Panc1 (cell line): Measurements from ENCODE around the gene ATP4A. TPM values are rescaled to one million over a fixed set of nuclear protein-coding genes. Genes with fewer than 3 reads are reported as not detected.
"Not testable (repeated sequence)": the region's sequence is repeated elsewhere in the genome, so short reads cannot be mapped to it uniquely, and the experiment has no call there.

ENCODE experiments used
- ATAC-seq: fragments of 200-7000 bp; cut with Tn5 transposase; 2 replicates; pipeline ENCODE4 v1.9.1; 2020; ENCODE audit warnings: mild to moderate bottlenecking, moderate library complexity
- BruUV-seq: library from RNA; stranded (reverse); fragments of 400-500 nt; replicated peaks from 2 replicates; lab custom pipeline; 2021; lab: Mats Ljungman, UMichigan
- CTCF ChIA-PET: fragments of 300-600 bp; sonication (Branson Sonifier 250); formaldehyde crosslinking; loops from one replicate; lab custom pipeline; 2022; ENCODE audit warnings: antibody characterized with exemption; lab: Charles Lee
- POLR2A ChIA-PET: fragments of 300-600 bp; sonication (Branson Sonifier 250); formaldehyde crosslinking; loops from one replicate; lab custom pipeline; 2022; ENCODE audit warnings: antibody characterized with exemption; lab: Charles Lee
- DNase-seq: peaks from one replicate; pipeline ENCODE4 v3.0.0-alpha.2; 2010; ENCODE audit warnings: low read depth, low spot score
- H3K27ac ChIP-seq: 2 replicates; pipeline ENCODE4 v1.5.1; 2011; ENCODE audit warnings: mild to moderate bottlenecking, low read length, inconsistent platforms
- H3K27me3 ChIP-seq: fragments of 200-500 bp; sonication (Bioruptor generic); 2 replicates; pipeline ENCODE4 v1.6.0; 2014; ENCODE audit warnings: low read length, inconsistent platforms; ENCODE audit not compliant: control insufficient read depth, insufficient read depth
- H3K36me3 ChIP-seq: fragments of 200-500 bp; sonication (Bioruptor generic); 2 replicates; pipeline ENCODE4 v1.5.1; 2014; ENCODE audit warnings: inconsistent platforms, mild to moderate bottlenecking, low read length, moderate library complexity; ENCODE audit not compliant: control insufficient read depth, insufficient read depth
- H3K4me1 ChIP-seq: 2 replicates; pipeline ENCODE4 v1.5.1; 2011; ENCODE audit warnings: inconsistent platforms, mild to moderate bottlenecking, low read length, moderate library complexity; ENCODE audit not compliant: control insufficient read depth, insufficient read depth
- H3K4me3 ChIP-seq, 2 experiments: 2 replicates each; pipeline ENCODE4 v1.5.1; 2011 to 2012; ENCODE audit warnings: low read depth in 2 of 2, low read length in 2 of 2, mild to moderate bottlenecking in 2 of 2, inconsistent platforms in 1 of 2, moderate library complexity in 1 of 2
- H3K9me3 ChIP-seq: fragments of 200-500 bp; sonication (Bioruptor generic); 2 replicates; pipeline ENCODE4 v1.5.1; 2014; ENCODE audit warnings: low read depth, mild to moderate bottlenecking, inconsistent platforms, low read length, moderate library complexity; ENCODE audit not compliant: control insufficient read depth, insufficient read depth
- POLR2AphosphoS5 ChIP-seq: IDR thresholded peaks from 2 replicates; pipeline ENCODE4 v1.6.1; 2012; ENCODE audit warnings: mild to moderate bottlenecking, low read depth, low read length, moderate library complexity
- SIN3A ChIP-seq: IDR thresholded peaks from 2 replicates; pipeline ENCODE4 v1.6.1; 2012; ENCODE audit warnings: low read depth, mild to moderate bottlenecking, low read length, moderate library complexity, borderline replicate concordance; ENCODE audit not compliant: insufficient read depth
- TCF7L2 ChIP-seq: IDR thresholded peaks from 2 replicates; pipeline ENCODE4 v1.6.1; 2011; ENCODE audit warnings: mild to moderate bottlenecking, low read depth, low read length, inconsistent platforms
- in situ Hi-C: cut with HindIII; loops from 2 replicates; pipeline ENCODE4 v1.10.0; 2016; ENCODE audit warnings: low sequenced_read_pairs, low pct_unique_long_range_greater_than_20kb
- intact Hi-C: fragments of 100-400 bp; cut with micrococcal nuclease; formaldehyde crosslinking; loops from one replicate; pipeline ENCODE4 v1.10.0; 2022; ENCODE audit not compliant: unreplicated experiment
- total RNA-seq: library from RNA; stranded (reverse); gene quantifications from one replicate; pipeline ENCODE4 v1.2.1, GENCODE V29; 2021; ENCODE audit not compliant: unreplicated experiment
- TF ChIP-seq, protein P1 (sequence below), 2 experiments: IDR thresholded peaks; 2 replicates each; pipeline ENCODE4 v1.6.1; 2011 to 2012; ENCODE audit warnings: low read depth in 2 of 2, control low read depth in 1 of 2, low read length in 1 of 2, mild to moderate bottlenecking in 1 of 2, moderate library complexity in 1 of 2; ENCODE audit not compliant: insufficient read depth in 1 of 2
- TF ChIP-seq, protein P2 (sequence below): fragments of 450-650 bp; IDR thresholded peaks from 2 replicates; pipeline ENCODE4 v1.5.1; 2017; ENCODE audit warnings: mild to moderate bottlenecking

ATP4A gene
- total RNA-seq, 1 experiment from 2014 or later = not detected

DNA sequence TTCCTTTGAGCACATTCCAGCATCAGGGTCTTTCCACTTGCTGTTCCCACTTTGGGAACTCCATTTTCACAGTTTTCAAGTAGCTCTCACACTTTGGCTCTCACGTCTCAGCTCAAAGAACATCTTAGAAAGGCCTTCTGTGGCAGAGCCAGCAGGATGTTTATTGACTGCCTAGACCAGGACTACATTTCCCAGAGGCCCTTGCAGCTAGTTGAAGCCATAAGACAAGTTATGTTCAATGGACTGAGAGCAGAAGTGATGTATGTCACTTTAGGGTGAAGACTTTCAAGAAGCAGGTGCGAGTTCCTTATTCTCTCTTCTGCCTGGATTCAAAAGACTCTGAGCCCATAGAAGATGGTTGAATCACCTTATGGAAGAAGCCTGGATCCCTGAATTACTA is 44.8 kb upstream of the ATP4A start:
- POLR2A ChIA-PET = interaction anchor here (0.5 kb wide), 1 partner anchor 45 kb away, joined by 3 read pairs; the partner anchor contains the start of gene ATP4A
- ATAC-seq = no peak
- BruUV-seq = no TSS peak
- no peaks in the 10 kb centered on the region for H3K27me3 ChIP-seq
- DNase-seq = no peak
- in situ Hi-C loops = no loop called here
- TF ChIP-seq SIN3A = no peak
- TF ChIP-seq POLR2AphosphoS5 = no peak
- TF ChIP-seq, protein P1, sequence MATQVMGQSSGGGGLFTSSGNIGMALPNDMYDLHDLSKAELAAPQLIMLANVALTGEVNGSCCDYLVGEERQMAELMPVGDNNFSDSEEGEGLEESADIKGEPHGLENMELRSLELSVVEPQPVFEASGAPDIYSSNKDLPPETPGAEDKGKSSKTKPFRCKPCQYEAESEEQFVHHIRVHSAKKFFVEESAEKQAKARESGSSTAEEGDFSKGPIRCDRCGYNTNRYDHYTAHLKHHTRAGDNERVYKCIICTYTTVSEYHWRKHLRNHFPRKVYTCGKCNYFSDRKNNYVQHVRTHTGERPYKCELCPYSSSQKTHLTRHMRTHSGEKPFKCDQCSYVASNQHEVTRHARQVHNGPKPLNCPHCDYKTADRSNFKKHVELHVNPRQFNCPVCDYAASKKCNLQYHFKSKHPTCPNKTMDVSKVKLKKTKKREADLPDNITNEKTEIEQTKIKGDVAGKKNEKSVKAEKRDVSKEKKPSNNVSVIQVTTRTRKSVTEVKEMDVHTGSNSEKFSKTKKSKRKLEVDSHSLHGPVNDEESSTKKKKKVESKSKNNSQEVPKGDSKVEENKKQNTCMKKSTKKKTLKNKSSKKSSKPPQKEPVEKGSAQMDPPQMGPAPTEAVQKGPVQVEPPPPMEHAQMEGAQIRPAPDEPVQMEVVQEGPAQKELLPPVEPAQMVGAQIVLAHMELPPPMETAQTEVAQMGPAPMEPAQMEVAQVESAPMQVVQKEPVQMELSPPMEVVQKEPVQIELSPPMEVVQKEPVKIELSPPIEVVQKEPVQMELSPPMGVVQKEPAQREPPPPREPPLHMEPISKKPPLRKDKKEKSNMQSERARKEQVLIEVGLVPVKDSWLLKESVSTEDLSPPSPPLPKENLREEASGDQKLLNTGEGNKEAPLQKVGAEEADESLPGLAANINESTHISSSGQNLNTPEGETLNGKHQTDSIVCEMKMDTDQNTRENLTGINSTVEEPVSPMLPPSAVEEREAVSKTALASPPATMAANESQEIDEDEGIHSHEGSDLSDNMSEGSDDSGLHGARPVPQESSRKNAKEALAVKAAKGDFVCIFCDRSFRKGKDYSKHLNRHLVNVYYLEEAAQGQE (IDR thresholded peaks at IDR 0.05; ENCODE audit: insufficient read depth in 1 of 2, low read depth in 2 of 2, low read length in 1 of 2) = no peak
- TF ChIP-seq, protein P2, sequence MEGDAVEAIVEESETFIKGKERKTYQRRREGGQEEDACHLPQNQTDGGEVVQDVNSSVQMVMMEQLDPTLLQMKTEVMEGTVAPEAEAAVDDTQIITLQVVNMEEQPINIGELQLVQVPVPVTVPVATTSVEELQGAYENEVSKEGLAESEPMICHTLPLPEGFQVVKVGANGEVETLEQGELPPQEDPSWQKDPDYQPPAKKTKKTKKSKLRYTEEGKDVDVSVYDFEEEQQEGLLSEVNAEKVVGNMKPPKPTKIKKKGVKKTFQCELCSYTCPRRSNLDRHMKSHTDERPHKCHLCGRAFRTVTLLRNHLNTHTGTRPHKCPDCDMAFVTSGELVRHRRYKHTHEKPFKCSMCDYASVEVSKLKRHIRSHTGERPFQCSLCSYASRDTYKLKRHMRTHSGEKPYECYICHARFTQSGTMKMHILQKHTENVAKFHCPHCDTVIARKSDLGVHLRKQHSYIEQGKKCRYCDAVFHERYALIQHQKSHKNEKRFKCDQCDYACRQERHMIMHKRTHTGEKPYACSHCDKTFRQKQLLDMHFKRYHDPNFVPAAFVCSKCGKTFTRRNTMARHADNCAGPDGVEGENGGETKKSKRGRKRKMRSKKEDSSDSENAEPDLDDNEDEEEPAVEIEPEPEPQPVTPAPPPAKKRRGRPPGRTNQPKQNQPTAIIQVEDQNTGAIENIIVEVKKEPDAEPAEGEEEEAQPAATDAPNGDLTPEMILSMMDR = no peak
- TF ChIP-seq TCF7L2 = no peak
- H3K27ac ChIP-seq = no peak overlapping the region
- H3K9me3 ChIP-seq = no peaks in the 10 kb centered on the region; the same call in 1 of the 2 replicates
- no peaks in the 10 kb centered on the region for H3K4me1 ChIP-seq
- CTCF ChIA-PET = interaction anchor here (0.5 kb wide), 1 partner anchor 14 kb away, joined by 4 read pairs; no protein-coding TSS in a partner anchor
- intact Hi-C loops = no loop called here
- H3K4me3 ChIP-seq = no peak overlapping the region
- H3K36me3 ChIP-seq = no peaks in the 10 kb centered on the region

GRCh38 chr19:35607661-35608060 is 44.2 kb upstream of the ATP4A start:
- H3K36me3 ChIP-seq = no peaks in the 10 kb centered on the region
- H3K9me3 ChIP-seq = no peaks in the 10 kb centered on the region; the same call in 1 of the 2 replicates
- no peak overlapping the region for H3K27ac ChIP-seq
- H3K4me1 ChIP-seq = no peaks in the 10 kb centered on the region
- H3K4me3 ChIP-seq = no peak overlapping the region
- no TSS peak for BruUV-seq
- intact Hi-C loops = no loop called here
- ChIA-PET CTCF (interaction anchor here (0.5 kb wide), 1 partner anchor 13 kb away, joined by 4 read pairs; no protein-coding TSS in a partner anchor), POLR2A (interaction anchor here (0.5 kb wide), 1 partner anchor 44 kb away, joined by 3 read pairs; the partner anchor contains the start of gene ATP4A)
- H3K27me3 ChIP-seq = no peaks in the 10 kb centered on the region
- in situ Hi-C loops = no loop called here
- no peak for ATAC-seq
- DNase-seq = no peak
- TF ChIP-seq SIN3A = no peak
- TF ChIP-seq, protein P1 (IDR thresholded peaks at IDR 0.05; ENCODE audit: insufficient read depth in 1 of 2, low read depth in 2 of 2, low read length in 1 of 2) = no peak
- TF ChIP-seq, protein P2 = no peak
- TF ChIP-seq POLR2AphosphoS5 = no peak
- no peak for TF ChIP-seq TCF7L2

- H3K36me3 ChIP-seq, H3K9me3 ChIP-seq, H3K4me1 ChIP-seq, CTCF ChIA-PET, POLR2A ChIA-PET, DNase-seq, in situ Hi-C loops, intact Hi-C loops, H3K27me3 ChIP-seq, ATAC-seq, H3K27ac ChIP-seq, H3K4me3 ChIP-seq, BruUV-seq: not testable (repeated sequence)
These were observed 43.7 kb upstream of the ATP4A start for GRCh38 chr19:35607170-35607569.

DNA sequence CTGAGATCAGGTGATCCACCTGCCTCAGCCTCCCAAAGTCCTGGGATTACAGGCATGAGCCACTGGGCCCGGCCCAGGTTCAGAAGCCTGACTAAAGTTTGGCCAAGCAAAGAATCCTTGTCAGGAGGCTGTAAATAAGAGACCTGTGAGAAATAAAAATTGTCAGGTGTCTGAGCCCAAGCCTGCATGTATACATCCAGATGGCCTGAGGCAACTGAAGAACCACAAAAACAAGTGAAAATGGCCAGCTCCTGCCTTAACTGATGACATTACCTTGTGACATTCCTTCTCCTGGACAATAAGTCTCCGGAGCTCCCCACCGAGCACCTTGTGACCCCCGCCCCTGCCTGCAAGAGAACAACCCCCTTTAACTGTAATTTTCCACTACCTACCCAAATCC is 41.0 kb upstream of the ATP4A start:
- CTCF ChIA-PET, H3K4me3 ChIP-seq, H3K9me3 ChIP-seq, POLR2A ChIA-PET, H3K36me3 ChIP-seq, H3K27me3 ChIP-seq, BruUV-seq, H3K27ac ChIP-seq, intact Hi-C loops, ATAC-seq, in situ Hi-C loops, H3K4me1 ChIP-seq, DNase-seq: not testable (repeated sequence)
